Amniotic stem cell (primary cell): ENCODE results near the gene ZKSCAN1.

Experiments used
- DNase-seq: peaks from one replicate; lab custom pipeline; 2025; lab: John Stamatoyannopoulos, UW

ZKSCAN1 gene

GRCh38 chr7:100038326-100038725 lies 22.9 kb downstream of the ZKSCAN1 start:
- no peak for DNase-seq

- DNase-seq, result no peak
These were observed 25.2 kb downstream of the ZKSCAN1 start for GRCh38 chr7:100040575-100040974.

- DNase-seq, result no peak
These were observed 29.3 kb downstream of the ZKSCAN1 start for GRCh38 chr7:100044718-100045117.

GRCh38 chr7:100048680-100049079 lies 33.3 kb downstream of the ZKSCAN1 start:
- DNase-seq, result no peak

- peak; percentile 60 for DNase-seq
These were observed 34.3 kb downstream of the ZKSCAN1 start, which contains the start of gene ZSCAN21 for GRCh38 chr7:100049441-100050291. Gene ZSCAN21 (plus strand): TSS chr7:100049774. CDS start chr7:100057007, 7,233 bp downstream.

- DNase-seq, result no peak
These were observed 36.2 kb downstream of the ZKSCAN1 start for GRCh38 chr7:100051611-100052010.

GRCh38 chr7:100053215-100053614 lies 37.8 kb downstream of the ZKSCAN1 start:
- DNase-seq, result peak; percentile 52

- no peak for DNase-seq
These were observed 41.6 kb downstream of the ZKSCAN1 start for GRCh38 chr7:100057006-100057405.

- DNase-seq, result no peak
These were observed 43.9 kb downstream of the ZKSCAN1 start for GRCh38 chr7:100059251-100059739.

- DNase-seq, result no peak
These were observed 46.3 kb downstream of the ZKSCAN1 start for GRCh38 chr7:100061518-100062193.

- DNase-seq, result no peak
These were observed 48.0 kb downstream of the ZKSCAN1 start for GRCh38 chr7:100063376-100063775.

- no peak for DNase-seq
These were observed 48.8 kb downstream of the ZKSCAN1 start for GRCh38 chr7:100064162-100064561.

GRCh38 chr7:100065452-100066186 lies 50.2 kb downstream of the ZKSCAN1 start:
- no peak for DNase-seq

- DNase-seq, result no peak
These were observed 51.6 kb downstream of the ZKSCAN1 start for GRCh38 chr7:100066953-100067352.

GRCh38 chr7:100069991-100070390 lies 54.6 kb downstream of the ZKSCAN1 start:
- DNase-seq, result no peak

GRCh38 chr7:100071018-100071723 lies 55.8 kb downstream of the ZKSCAN1 start:
- DNase-seq, result no peak

- DNase-seq, result no peak
These were observed 57.1 kb downstream of the ZKSCAN1 start for GRCh38 chr7:100072462-100072861.

- no peak for DNase-seq
These were observed 59.4 kb downstream of the ZKSCAN1 start for GRCh38 chr7:100074841-100075240.

GRCh38 chr7:100075418-100075817 lies 60.0 kb downstream of the ZKSCAN1 start:
- DNase-seq, result no peak

GRCh38 chr7:100077205-100077604 lies 61.8 kb downstream of the ZKSCAN1 start:
- no peak for DNase-seq

GRCh38 chr7:100079024-100079560 lies 63.7 kb downstream of the ZKSCAN1 start:
- DNase-seq, result no peak
